Liver (tissue), 9 donors: Measurements from ENCODE around the gene PSD. TPM values are rescaled to one million over a fixed set of nuclear protein-coding genes. Genes with fewer than 3 reads are reported as not detected.
A peak's percentile ranks its signal among the peaks of the same experiment; 100 is the strongest.

ENCODE experiments used
- DNase-seq: peaks from one replicate; pipeline ENCODE4 v3.0.0-alpha.2; 2017; ENCODE audit warnings: low spot score
- H3K27ac ChIP-seq, 2 donors: one replicate each; pipeline ENCODE4 v1.7.0; 2013; ENCODE audit warnings: inconsistent platforms in 2 of 2, low read length in 2 of 2, control low read depth in 1 of 2, low read depth in 1 of 2, mild to moderate bottlenecking in 1 of 2
- H3K27me3 ChIP-seq, 4 donors: one replicate each; pipeline versions ENCODE4 v1.6.1 to v1.7.0; 2013; ENCODE audit warnings: low read length in 3 of 4, inconsistent platforms in 1 of 4, mild to moderate bottlenecking in 1 of 4, moderate library complexity in 1 of 4; ENCODE audit not compliant: control insufficient read depth in 4 of 4, insufficient read depth in 4 of 4
- H3K36me3 ChIP-seq, 4 donors: one replicate each; pipeline versions ENCODE4 v1.6.1 to v1.7.0; 2013; ENCODE audit warnings: low read length in 3 of 4, mild to moderate bottlenecking in 3 of 4, low read depth in 1 of 4, moderate library complexity in 1 of 4; ENCODE audit not compliant: control insufficient read depth in 4 of 4, insufficient read depth in 3 of 4
- H3K4me1 ChIP-seq, 4 donors: one replicate each; pipeline versions ENCODE4 v1.6.1 to v1.7.0; 2013; ENCODE audit warnings: low read length in 3 of 4, mild to moderate bottlenecking in 3 of 4, moderate library complexity in 1 of 4; ENCODE audit not compliant: control insufficient read depth in 4 of 4, insufficient read depth in 4 of 4
- H3K4me3 ChIP-seq, 3 donors: one replicate each; pipeline versions ENCODE4 v1.6.1 to v1.7.0; 2013; ENCODE audit warnings: low read length in 3 of 3, control low read depth in 1 of 3, low read depth in 1 of 3, mild to moderate bottlenecking in 1 of 3
- H3K9ac ChIP-seq, 2 donors: one replicate each; pipeline ENCODE4 v1.7.0; 2013; ENCODE audit warnings: low read length in 2 of 2, mild to moderate bottlenecking in 2 of 2, moderate library complexity in 2 of 2, control low read depth in 1 of 2, low read depth in 1 of 2
- H3K9me3 ChIP-seq, 4 donors: one replicate each; pipeline versions ENCODE4 v1.6.1 to v1.7.0; 2013; ENCODE audit warnings: low read length in 3 of 4; ENCODE audit not compliant: control insufficient read depth in 4 of 4
- EGR1 ChIP-seq, 2 donors: IDR thresholded peaks; 2 replicates each; pipeline ENCODE4 v1.6.1; 2016 to 2018; ENCODE audit warnings: antibody characterized with exemption in 2 of 2, low read depth in 2 of 2
- FOXA1 ChIP-seq: IDR thresholded peaks from 2 replicates; pipeline ENCODE4 v1.6.1; 2016; ENCODE audit warnings: antibody characterized with exemption
- FOXA2 ChIP-seq: IDR thresholded peaks from 2 replicates; pipeline ENCODE4 v1.6.1; 2016; ENCODE audit warnings: antibody characterized with exemption
- GABPA ChIP-seq, 2 donors: IDR thresholded peaks in 1 of 2; conservative IDR thresholded peaks in 1 of 2; 2 replicates each; pipeline ENCODE4 v1.6.1; 2016; ENCODE audit warnings: antibody characterized with exemption in 2 of 2, mild to moderate bottlenecking in 1 of 2, moderate library complexity in 1 of 2
- HNF4A ChIP-seq, 2 donors: conservative IDR thresholded peaks; 2 replicates each; pipeline ENCODE4 v1.6.1; 2016; ENCODE audit warnings: antibody characterized with exemption in 2 of 2, mild to moderate bottlenecking in 2 of 2
- HNF4G ChIP-seq: IDR thresholded peaks from 2 replicates; pipeline ENCODE4 v1.6.1; 2016; ENCODE audit warnings: antibody characterized with exemption
- NR2F2 ChIP-seq: IDR thresholded peaks from 2 replicates; pipeline ENCODE4 v1.6.1; 2016; ENCODE audit warnings: antibody characterized with exemption
- RXRA ChIP-seq, 2 donors: IDR thresholded peaks; 2 replicates each; pipeline ENCODE4 v1.6.1; 2017 to 2018; ENCODE audit warnings: antibody characterized with exemption in 2 of 2, mild to moderate bottlenecking in 1 of 2
- TAF1 ChIP-seq: conservative IDR thresholded peaks from 2 replicates; pipeline ENCODE4 v1.6.1; 2016; ENCODE audit warnings: antibody characterized with exemption, mild to moderate bottlenecking
- YY1 ChIP-seq: IDR thresholded peaks from 2 replicates; pipeline ENCODE4 v1.6.1; 2016; ENCODE audit warnings: antibody characterized with exemption, mild to moderate bottlenecking
- WGBS: extraction: QIAGEN DNeasy Blood & Tissue Kit; methylation state at CpG from one replicate; pipeline ENCODE4 v1.1.7; 2013; 5-methylcytosine and 5-hydroxymethylcytosine counted together
- polyA plus RNA-seq, 2 donors: library from polyadenylated mRNA; stranded (reverse) in 1 of 2; unstranded in 1 of 2; fragments of 200-250 nt in 1 of 2; fragments of >200 nt in 1 of 2; fragmentation: Nextera tagmentation in 1 of 2; extraction: Ambion mirVana in 1 of 2; gene quantifications; one replicate each; pipeline versions ENCODE4 v1.2.1 to v1.2.3, GENCODE V29; 2013 to 2015
- total RNA-seq, 2 donors: library from RNA; depleted of rRNA; stranded (reverse); fragments of >200 nt; gene quantifications; one replicate each; pipeline ENCODE4 v1.2.3, GENCODE V29; 2014
- TF ChIP-seq, protein P1 (sequence below): IDR thresholded peaks from 2 replicates; pipeline ENCODE4 v1.6.1; 2016; ENCODE audit warnings: antibody characterized with exemption
- TF ChIP-seq, protein P2 (sequence below): fragments of 150-350 bp; IDR thresholded peaks from 2 replicates; pipeline ENCODE4 v1.5.1; 2017; ENCODE audit warnings: improper control_type of control experiment, low read depth, low read length; ENCODE audit not compliant: missing input control
- TF ChIP-seq, protein P3 (sequence below): IDR thresholded peaks from 2 replicates; pipeline ENCODE4 v1.6.1; 2016; ENCODE audit warnings: antibody characterized with exemption
- TF ChIP-seq, protein P4 (sequence below): IDR thresholded peaks from 2 replicates; pipeline ENCODE4 v1.6.1; 2016; ENCODE audit warnings: antibody characterized with exemption, mild to moderate bottlenecking
- donor health status: healthy.
- donor health status: healthy.
- donor health status: healthy.
- donor health status: healthy.
- donor health status: healthy.

Gene PSD
- total and polyA plus RNA-seq, 4 donors, result 0.56 to 1.3 (median 0.71) TPM

DNA sequence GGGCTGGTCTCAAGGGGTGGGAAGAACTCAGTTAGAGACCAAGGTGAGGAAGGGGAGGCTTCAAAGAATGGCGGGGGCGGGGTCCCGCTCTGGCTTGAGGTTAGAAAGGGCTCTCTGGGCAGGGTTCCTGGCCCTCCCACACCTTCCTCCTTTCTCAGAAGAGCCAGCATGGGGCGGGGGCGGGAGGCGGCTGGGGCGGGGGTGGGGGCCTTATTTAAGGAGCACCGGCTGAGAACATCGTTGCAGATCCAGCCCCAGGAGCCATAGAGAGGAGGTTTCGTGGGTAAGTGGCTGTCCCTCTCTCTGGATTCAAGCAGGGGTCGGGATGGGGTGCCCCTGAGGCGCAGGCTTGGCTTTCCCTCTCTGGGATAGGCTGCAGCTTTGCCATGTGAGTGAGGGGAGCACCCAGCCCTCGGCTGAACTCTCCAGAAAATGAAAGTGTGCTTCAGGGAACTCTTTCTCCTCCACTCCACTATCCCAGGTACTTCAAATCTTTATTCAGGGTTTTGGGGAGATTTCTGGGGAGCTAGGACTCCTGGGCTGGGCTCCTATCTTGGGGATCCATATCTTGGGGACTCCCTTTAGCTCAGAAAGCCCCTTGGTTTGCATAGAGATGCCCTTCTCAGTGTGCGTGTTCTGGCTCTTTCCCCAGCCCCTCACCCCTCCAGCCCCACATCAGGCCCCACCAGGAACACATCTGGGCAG is 17.1 kb upstream of the PSD start:
- no peaks in the 10 kb centered on the region for H3K36me3 ChIP-seq
- peaks cover 0 to 35% (median 28%) of the 10 kb centered on the region in 4 donors for H3K4me1 ChIP-seq
- peak overlapping the region in 1 of 2 donors; percentile 69 for H3K9ac ChIP-seq
- no peaks in the 10 kb centered on the region for H3K9me3 ChIP-seq
- H3K4me3 ChIP-seq, result peak overlapping the region; percentile 53 to 95 (median 70)
- DNase-seq, result no peak
- TF ChIP-seq FOXA2, result no peak
- 13% methylated on average over 14 of the region's 14 CpGs for whole genome bisulfite sequencing
- peak overlapping the region; percentile 47 to 85 for H3K27ac ChIP-seq
- no peaks in the 10 kb centered on the region for H3K27me3 ChIP-seq

DNA sequence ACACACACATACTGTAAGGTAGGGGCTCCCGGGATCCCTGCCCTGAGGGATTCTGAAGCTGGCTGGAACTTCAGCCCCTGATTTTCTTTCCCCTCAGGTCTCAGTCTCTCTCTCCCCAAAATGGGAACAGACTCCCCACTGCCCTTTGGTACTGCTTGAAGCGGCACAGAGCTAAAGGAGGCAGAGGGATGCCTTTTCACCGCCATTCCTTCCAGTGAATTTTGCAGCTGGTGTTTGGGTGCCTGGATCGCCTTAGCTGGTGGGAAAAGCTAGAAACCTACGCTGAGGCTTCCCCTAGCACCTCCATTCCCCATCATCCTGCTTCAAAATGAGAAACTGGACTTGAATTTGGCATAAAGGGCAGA is 16.5 kb upstream of the PSD start:
- no peaks in the 10 kb centered on the region for H3K9me3 ChIP-seq
- H3K4me1 ChIP-seq, result peaks cover 0 to 35% (median 28%) of the 10 kb centered on the region in 4 donors
- H3K9ac ChIP-seq, result no peak overlapping the region
- no peak for DNase-seq
- no peaks in the 10 kb centered on the region for H3K27me3 ChIP-seq
- TF ChIP-seq EGR1 (IDR thresholded peaks at IDR 0.05; ENCODE audit: low read depth in 2 of 2), result no peak
- peak overlapping the region in 1 of 3 donors; percentile 53 for H3K4me3 ChIP-seq
- no peaks in the 10 kb centered on the region for H3K36me3 ChIP-seq
- WGBS, result 65% methylated on average over 5 of the region's 5 CpGs
- peak overlapping the region; percentile 47 to 85 for H3K27ac ChIP-seq

DNA sequence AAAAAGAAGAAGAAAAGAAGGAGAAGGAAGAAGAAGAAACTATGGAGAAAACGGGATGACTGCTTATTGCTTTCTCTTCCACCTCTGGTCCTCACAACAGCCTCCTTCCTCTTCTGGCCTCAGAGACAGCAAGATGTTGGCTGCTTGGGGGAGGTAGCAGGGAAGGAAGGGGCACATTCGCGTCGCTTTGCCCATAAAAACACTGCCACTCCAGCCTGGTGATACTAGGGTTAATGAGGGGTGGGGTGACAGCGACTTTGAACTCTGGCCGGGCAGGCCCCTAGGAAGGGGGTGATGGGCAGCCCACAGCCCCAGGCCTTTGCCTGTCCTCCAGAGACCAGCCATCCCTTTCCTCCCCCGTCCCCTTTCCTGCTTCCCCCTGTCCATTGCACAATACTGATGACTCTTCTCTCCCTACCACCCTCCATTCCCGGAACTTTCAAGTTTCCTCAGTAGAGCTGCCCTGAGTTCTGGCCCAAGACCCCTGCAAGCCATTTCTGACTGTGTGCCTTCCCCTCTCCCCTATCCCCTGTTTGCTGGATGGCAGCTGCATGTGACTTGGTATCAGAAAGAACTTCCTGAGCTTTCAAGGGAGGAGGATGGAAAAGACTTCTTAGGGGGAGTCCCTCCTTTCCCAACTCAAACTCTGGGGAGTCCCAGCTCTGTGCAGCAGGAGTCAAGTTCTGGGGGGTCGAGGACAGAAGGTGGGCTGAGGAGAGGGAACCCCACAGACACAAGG is 16.0 kb upstream of the PSD start:
- no peak for DNase-seq
- Histone ChIP-seq H3K9ac (no peak overlapping the region), H3K4me1 (peaks cover 0 to 35% (median 28%) of the 10 kb centered on the region in 4 donors), H3K27ac (peak overlapping the region; percentile 47 to 85), H3K27me3 (no peaks in the 10 kb centered on the region), H3K9me3 (no peaks in the 10 kb centered on the region), H3K36me3 (no peaks in the 10 kb centered on the region), H3K4me3 (no peak overlapping the region)
- 41% methylated on average over 9 of the region's 9 CpGs for WGBS
- TF ChIP-seq EGR1 (IDR thresholded peaks at IDR 0.05; ENCODE audit: low read depth in 2 of 2) (no peak), NR2F2 (no peak), RXRA (IDR thresholded peaks at IDR 0.05) (no peak)

DNA sequence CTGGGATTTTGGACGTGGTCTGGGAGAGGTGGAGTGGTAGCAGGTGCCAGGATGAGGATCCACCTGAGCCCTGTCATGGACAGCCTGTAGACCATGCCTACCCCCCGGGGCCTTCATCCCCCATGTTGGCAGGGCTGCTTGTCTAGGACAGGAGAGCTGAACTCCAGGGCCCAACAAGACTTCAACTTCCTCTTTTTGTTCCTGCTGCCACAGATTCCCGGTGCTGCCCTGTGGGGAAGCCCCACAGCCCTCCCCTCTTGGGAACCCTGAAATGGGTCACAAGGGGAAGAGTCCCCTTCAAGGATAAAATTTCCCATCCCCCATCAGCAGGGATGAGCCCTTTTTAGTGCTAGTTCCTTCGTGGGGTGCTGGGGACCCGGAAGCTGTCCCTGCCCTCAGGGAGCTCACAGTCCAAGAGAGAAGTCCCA is 15.0 kb upstream of the PSD start:
- no peaks in the 10 kb centered on the region for H3K36me3 ChIP-seq
- WGBS, result 71% methylated on average over 5 of the region's 5 CpGs
- H3K4me3 ChIP-seq, result no peak overlapping the region
- no peak for DNase-seq
- TF ChIP-seq YY1 (no peak), GABPA (IDR thresholded peaks at IDR 0.05 in 1 of 2, conservative IDR thresholded peaks at IDR 0.05 in 1 of 2) (no peak), TAF1 (no peak), FOXA1 (no peak), NR2F2 (no peak), HNF4G (no peak), EGR1 (IDR thresholded peaks at IDR 0.05; ENCODE audit: low read depth in 2 of 2) (no peak), HNF4A (conservative IDR thresholded peaks at IDR 0.05) (no peak)
- TF ChIP-seq, protein P1, sequence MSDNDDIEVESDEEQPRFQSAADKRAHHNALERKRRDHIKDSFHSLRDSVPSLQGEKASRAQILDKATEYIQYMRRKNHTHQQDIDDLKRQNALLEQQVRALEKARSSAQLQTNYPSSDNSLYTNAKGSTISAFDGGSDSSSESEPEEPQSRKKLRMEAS, result no peak
- TF ChIP-seq, protein P2, sequence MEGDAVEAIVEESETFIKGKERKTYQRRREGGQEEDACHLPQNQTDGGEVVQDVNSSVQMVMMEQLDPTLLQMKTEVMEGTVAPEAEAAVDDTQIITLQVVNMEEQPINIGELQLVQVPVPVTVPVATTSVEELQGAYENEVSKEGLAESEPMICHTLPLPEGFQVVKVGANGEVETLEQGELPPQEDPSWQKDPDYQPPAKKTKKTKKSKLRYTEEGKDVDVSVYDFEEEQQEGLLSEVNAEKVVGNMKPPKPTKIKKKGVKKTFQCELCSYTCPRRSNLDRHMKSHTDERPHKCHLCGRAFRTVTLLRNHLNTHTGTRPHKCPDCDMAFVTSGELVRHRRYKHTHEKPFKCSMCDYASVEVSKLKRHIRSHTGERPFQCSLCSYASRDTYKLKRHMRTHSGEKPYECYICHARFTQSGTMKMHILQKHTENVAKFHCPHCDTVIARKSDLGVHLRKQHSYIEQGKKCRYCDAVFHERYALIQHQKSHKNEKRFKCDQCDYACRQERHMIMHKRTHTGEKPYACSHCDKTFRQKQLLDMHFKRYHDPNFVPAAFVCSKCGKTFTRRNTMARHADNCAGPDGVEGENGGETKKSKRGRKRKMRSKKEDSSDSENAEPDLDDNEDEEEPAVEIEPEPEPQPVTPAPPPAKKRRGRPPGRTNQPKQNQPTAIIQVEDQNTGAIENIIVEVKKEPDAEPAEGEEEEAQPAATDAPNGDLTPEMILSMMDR, result no peak
- TF ChIP-seq, protein P3, sequence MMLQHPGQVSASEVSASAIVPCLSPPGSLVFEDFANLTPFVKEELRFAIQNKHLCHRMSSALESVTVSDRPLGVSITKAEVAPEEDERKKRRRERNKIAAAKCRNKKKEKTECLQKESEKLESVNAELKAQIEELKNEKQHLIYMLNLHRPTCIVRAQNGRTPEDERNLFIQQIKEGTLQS, result no peak
- TF ChIP-seq, protein P4, sequence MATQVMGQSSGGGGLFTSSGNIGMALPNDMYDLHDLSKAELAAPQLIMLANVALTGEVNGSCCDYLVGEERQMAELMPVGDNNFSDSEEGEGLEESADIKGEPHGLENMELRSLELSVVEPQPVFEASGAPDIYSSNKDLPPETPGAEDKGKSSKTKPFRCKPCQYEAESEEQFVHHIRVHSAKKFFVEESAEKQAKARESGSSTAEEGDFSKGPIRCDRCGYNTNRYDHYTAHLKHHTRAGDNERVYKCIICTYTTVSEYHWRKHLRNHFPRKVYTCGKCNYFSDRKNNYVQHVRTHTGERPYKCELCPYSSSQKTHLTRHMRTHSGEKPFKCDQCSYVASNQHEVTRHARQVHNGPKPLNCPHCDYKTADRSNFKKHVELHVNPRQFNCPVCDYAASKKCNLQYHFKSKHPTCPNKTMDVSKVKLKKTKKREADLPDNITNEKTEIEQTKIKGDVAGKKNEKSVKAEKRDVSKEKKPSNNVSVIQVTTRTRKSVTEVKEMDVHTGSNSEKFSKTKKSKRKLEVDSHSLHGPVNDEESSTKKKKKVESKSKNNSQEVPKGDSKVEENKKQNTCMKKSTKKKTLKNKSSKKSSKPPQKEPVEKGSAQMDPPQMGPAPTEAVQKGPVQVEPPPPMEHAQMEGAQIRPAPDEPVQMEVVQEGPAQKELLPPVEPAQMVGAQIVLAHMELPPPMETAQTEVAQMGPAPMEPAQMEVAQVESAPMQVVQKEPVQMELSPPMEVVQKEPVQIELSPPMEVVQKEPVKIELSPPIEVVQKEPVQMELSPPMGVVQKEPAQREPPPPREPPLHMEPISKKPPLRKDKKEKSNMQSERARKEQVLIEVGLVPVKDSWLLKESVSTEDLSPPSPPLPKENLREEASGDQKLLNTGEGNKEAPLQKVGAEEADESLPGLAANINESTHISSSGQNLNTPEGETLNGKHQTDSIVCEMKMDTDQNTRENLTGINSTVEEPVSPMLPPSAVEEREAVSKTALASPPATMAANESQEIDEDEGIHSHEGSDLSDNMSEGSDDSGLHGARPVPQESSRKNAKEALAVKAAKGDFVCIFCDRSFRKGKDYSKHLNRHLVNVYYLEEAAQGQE, result no peak
- H3K9me3 ChIP-seq, result no peaks in the 10 kb centered on the region
- H3K9ac ChIP-seq, result no peak overlapping the region
- H3K4me1 ChIP-seq, result peaks cover 0 to 35% (median 28%) of the 10 kb centered on the region in 4 donors
- no peaks in the 10 kb centered on the region for H3K27me3 ChIP-seq
- peak overlapping the region; percentile 42 to 85 for H3K27ac ChIP-seq
